PC-9 (cell line): ENCODE results near the gene HSD17B11. TPM values are rescaled to one million over a fixed set of nuclear protein-coding genes. Genes with fewer than 3 reads are reported as not detected.

Source experiments
- BruUV-seq: library from RNA; stranded (reverse); fragments of 400-500 nt; replicated peaks from 2 replicates; lab custom pipeline; 2021; lab: Mats Ljungman, UMichigan
- CTCF ChIA-PET: fragments of 300-600 bp; sonication (Branson Sonifier 250); formaldehyde crosslinking; loops from one replicate; lab custom pipeline; 2022; ENCODE audit warnings: antibody characterized with exemption; lab: Charles Lee
- POLR2A ChIA-PET: fragments of 300-600 bp; sonication (Branson Sonifier 250); formaldehyde crosslinking; loops from one replicate; lab custom pipeline; 2022; ENCODE audit warnings: antibody characterized with exemption; ENCODE audit not compliant: unreplicated experiment; lab: Charles Lee
- DNase-seq, 2 experiments: peaks; one replicate each; pipeline versions ENCODE4 v3.0.0 to v3.0.0-alpha.2; 2015 to 2022; ENCODE audit warnings: mixed read lengths in 1 of 2
- H2AFZ ChIP-seq: fragments of 200-600 bp; sonication (generic); 2 replicates; pipeline ENCODE4 v1.8.1; 2017; ENCODE audit warnings: antibody characterized with exemption
- H3F3A ChIP-seq: fragments of 200-600 bp; sonication (generic); 2 replicates; pipeline ENCODE4 v1.8.1; 2017; ENCODE audit warnings: antibody characterized with exemption, mild to moderate bottlenecking, low read depth; ENCODE audit not compliant: insufficient read depth
- H3K27ac ChIP-seq: fragments of 200-600 bp; sonication (generic); 2 replicates; pipeline ENCODE4 v1.6.1; 2016; ENCODE audit warnings: mixed run types
- H3K27me3 ChIP-seq: fragments of 200-600 bp; sonication (generic); 2 replicates; pipeline ENCODE4 v1.6.1; 2016; ENCODE audit warnings: low read depth, mixed run types; ENCODE audit not compliant: insufficient read depth
- H3K36me3 ChIP-seq: fragments of 200-600 bp; sonication (generic); 2 replicates; pipeline ENCODE4 v1.6.1; 2016; ENCODE audit warnings: low read depth, mixed run types
- H3K4me1 ChIP-seq: fragments of 200-600 bp; sonication (generic); replicated peaks from 2 replicates; pipeline ENCODE4 v1.6.1; 2016; ENCODE audit warnings: mixed run types; ENCODE audit not compliant: insufficient read depth
- H3K4me2 ChIP-seq: fragments of 200-600 bp; sonication (generic); 2 replicates; pipeline ENCODE4 v1.6.1; 2017; ENCODE audit warnings: mixed run types
- H3K4me3 ChIP-seq: fragments of 200-600 bp; sonication (generic); 2 replicates; pipeline ENCODE4 v1.6.1; 2016; ENCODE audit warnings: mixed run types
- H3K79me2 ChIP-seq: fragments of 200-600 bp; sonication (generic); 2 replicates; pipeline ENCODE4 v1.6.1; 2017; ENCODE audit warnings: low read depth, mixed run types
- H3K9me2 ChIP-seq: fragments of 200-600 bp; sonication (generic); 2 replicates; pipeline ENCODE4 v1.8.1; 2017; ENCODE audit warnings: mild to moderate bottlenecking; ENCODE audit not compliant: insufficient read depth
- H3K9me3 ChIP-seq: fragments of 200-600 bp; sonication (generic); 2 replicates; pipeline ENCODE4 v1.8.1; 2016; ENCODE audit warnings: low read depth; ENCODE audit not compliant: insufficient read depth
- H4K20me1 ChIP-seq: fragments of 200-600 bp; sonication (generic); 2 replicates; pipeline ENCODE4 v1.8.1; 2017; ENCODE audit not compliant: insufficient read depth
- EZH2 ChIP-seq: fragments of 200-600 bp; sonication (generic); IDR thresholded peaks from 2 replicates; pipeline ENCODE4 v1.8.0; 2017; ENCODE audit warnings: antibody characterized with exemption, low read depth
- intact Hi-C: fragments of 100-400 bp; cut with micrococcal nuclease; formaldehyde crosslinking; loops from one replicate; pipeline ENCODE4 v1.10.0; 2022; ENCODE audit not compliant: unreplicated experiment
- total RNA-seq: library from RNA; stranded (reverse); gene quantifications from 2 replicates; pipeline ENCODE4 v1.2.3, GENCODE V29; 2021
- TF ChIP-seq, protein P1 (sequence below): fragments of 200-600 bp; sonication (generic); conservative IDR thresholded peaks from 2 replicates; pipeline ENCODE4 v1.6.1; 2017; ENCODE audit warnings: mixed run types, antibody characterized with exemption, mild to moderate bottlenecking, moderate library complexity

HSD17B11 gene
- total RNA-seq, 1 experiment from 2014 or later = 26.9 TPM

DNA sequence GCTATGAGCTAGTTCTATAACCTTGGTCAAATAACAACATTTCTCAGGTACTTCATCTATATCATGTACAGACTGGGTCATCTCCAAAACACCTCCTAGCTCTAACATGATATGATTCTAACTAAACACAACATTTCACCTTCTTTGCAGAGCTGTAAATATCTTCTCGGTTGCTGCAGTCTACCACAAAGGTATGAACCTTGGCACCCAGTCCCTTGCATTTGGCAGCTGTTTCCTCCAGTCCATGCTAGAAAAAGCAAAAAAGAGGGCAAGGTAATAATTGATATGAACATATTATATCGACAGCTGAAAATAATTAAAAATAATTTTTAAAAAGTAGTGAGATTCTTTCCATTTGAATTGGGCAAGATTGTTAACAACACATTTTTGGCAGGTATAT lies 8.9 kb downstream of the HSD17B11 start:
- BruUV-seq = no TSS peak
- Histone ChIP-seq H3K79me2 (0 out of 2 replicates have a peak, but pooled peaks cover 5% of the 10 kb centered on the region), H3K27ac (no peak overlapping the region), H4K20me1 (no peaks in the 10 kb centered on the region), H3K27me3 (no peaks in the 10 kb centered on the region), H3K4me2 (no peak overlapping the region), H3K9me3 (no peaks in the 10 kb centered on the region), H3F3A (no peaks in the 10 kb centered on the region), H3K9me2 (no peaks in the 10 kb centered on the region), H2AFZ (no peak overlapping the region), H3K4me3 (no peak overlapping the region), H3K36me3 (no peaks in the 10 kb centered on the region), H3K4me1 (no peaks in the 10 kb centered on the region)
- DNase-seq = no peak
- no peak for TF ChIP-seq EZH2
- TF ChIP-seq, protein P1, sequence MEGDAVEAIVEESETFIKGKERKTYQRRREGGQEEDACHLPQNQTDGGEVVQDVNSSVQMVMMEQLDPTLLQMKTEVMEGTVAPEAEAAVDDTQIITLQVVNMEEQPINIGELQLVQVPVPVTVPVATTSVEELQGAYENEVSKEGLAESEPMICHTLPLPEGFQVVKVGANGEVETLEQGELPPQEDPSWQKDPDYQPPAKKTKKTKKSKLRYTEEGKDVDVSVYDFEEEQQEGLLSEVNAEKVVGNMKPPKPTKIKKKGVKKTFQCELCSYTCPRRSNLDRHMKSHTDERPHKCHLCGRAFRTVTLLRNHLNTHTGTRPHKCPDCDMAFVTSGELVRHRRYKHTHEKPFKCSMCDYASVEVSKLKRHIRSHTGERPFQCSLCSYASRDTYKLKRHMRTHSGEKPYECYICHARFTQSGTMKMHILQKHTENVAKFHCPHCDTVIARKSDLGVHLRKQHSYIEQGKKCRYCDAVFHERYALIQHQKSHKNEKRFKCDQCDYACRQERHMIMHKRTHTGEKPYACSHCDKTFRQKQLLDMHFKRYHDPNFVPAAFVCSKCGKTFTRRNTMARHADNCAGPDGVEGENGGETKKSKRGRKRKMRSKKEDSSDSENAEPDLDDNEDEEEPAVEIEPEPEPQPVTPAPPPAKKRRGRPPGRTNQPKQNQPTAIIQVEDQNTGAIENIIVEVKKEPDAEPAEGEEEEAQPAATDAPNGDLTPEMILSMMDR = no peak
- POLR2A ChIA-PET = interaction anchor here (0.6 kb wide), 1 partner anchor 49 kb away, joined by 6 read pairs; no protein-coding TSS in a partner anchor
- CTCF ChIA-PET = interaction anchor here (0.6 to 0.7 kb wide), 2 partner anchors 10 to 29 kb away, joined by 4 to 5 read pairs; no protein-coding TSS in a partner anchor
- intact Hi-C loops = no loop called here

DNA sequence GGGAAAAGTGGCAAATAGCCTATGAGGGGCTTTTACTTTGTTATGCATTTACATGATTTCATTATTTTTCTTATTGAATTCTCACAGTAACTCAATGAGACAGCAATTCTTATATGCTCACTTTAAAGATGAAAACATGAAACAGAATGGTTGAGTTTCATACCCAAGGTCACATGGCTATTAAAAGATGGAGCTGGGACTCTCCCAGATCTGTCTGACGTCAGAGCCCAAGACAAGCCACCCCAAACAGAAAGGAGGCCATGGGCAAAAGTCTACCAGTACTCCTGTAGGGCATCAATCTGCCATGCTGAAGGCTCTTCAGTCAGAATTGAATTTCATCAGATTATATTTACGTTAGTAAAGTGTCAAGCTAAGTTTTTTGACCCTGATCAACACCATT lies 13.2 kb downstream of the HSD17B11 start:
- ChIA-PET POLR2A (no interaction called here), CTCF (no interaction called here)
- Histone ChIP-seq H3K27me3 (no peaks in the 10 kb centered on the region), H3F3A (peaks cover 4% of the 10 kb centered on the region; the same call in 1 of the 2 replicates), H3K36me3 (no peaks in the 10 kb centered on the region), H3K79me2 (no peaks in the 10 kb centered on the region), H3K4me2 (no peak overlapping the region), H3K27ac (no peak overlapping the region), H2AFZ (no peak overlapping the region), H4K20me1 (no peaks in the 10 kb centered on the region), H3K9me3 (no peaks in the 10 kb centered on the region), H3K4me3 (no peak overlapping the region), H3K9me2 (no peaks in the 10 kb centered on the region), H3K4me1 (no peaks in the 10 kb centered on the region)
- BruUV-seq = no TSS peak
- no peak for TF ChIP-seq EZH2
- TF ChIP-seq, protein P1 = no peak
- DNase-seq = no peak
- intact Hi-C loops = no loop called here

DNA sequence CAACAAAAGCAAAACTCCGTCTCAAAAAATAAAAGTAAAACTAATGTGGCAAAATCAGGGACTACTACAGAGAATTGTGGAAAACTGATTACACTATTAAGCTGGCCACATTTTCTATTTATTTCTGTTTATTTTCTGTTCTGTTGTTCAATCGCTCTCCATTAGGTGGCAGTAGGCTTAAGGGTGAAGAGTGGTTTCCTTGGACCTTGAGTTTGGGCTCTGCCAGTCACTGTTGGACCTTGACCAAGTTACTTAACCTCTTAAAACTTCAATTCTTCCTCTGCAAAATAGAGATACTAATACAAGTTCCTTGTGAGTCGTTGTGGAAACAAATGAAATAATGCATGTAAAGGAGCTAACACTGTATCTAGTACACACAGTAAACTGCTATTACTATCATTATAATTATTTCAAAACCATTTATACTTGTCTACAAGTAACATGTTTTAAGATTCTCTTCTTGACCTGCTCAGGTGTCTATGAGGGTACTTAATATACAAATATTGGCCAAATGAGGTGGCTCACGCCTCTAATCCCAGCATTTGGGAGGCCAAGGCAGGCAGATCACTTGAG lies 15.2 kb downstream of the HSD17B11 start:
- H4K20me1 ChIP-seq = no peaks in the 10 kb centered on the region
- TF ChIP-seq, protein P1 = peak; percentile 64
- TF ChIP-seq EZH2 = no peak
- H3K79me2 ChIP-seq = no peaks in the 10 kb centered on the region
- H3K9me2 ChIP-seq = no peaks in the 10 kb centered on the region
- no peak overlapping the region for H3K27ac ChIP-seq
- no peak overlapping the region for H3K4me3 ChIP-seq
- CTCF ChIA-PET = interaction anchor here (0.6 kb wide), 1 partner anchor 1140 kb away, joined by 10 read pairs; no protein-coding TSS in a partner anchor
- no TSS peak for BruUV-seq
- no peaks in the 10 kb centered on the region for H3K4me1 ChIP-seq
- H3K27me3 ChIP-seq = no peaks in the 10 kb centered on the region
- H3F3A ChIP-seq = peaks cover 4% of the 10 kb centered on the region; the same call in 1 of the 2 replicates
- H3K9me3 ChIP-seq = no peaks in the 10 kb centered on the region
- no peak for DNase-seq
- no peak overlapping the region for H2AFZ ChIP-seq
- intact Hi-C loops = loop anchor here (1.0 to 2.0 kb wide), 2 partner anchors 89 to 473 kb away; no protein-coding TSS in a partner anchor
- POLR2A ChIA-PET = no interaction called here
- no peak overlapping the region for H3K4me2 ChIP-seq
- no peaks in the 10 kb centered on the region for H3K36me3 ChIP-seq
